Heart left ventricle (tissue), 13 donors: ENCODE results near the gene SPATA31C2.

Experiments
- CTCF ChIP-seq, 12 donors: fragments of 200-600 bp; sonication (generic) in 4 of 12; IDR thresholded peaks; one replicate each; pipeline versions ENCODE4 v1.5.0 to v1.8.0; 2018 to 2022; ENCODE audit warnings: antibody characterized with exemption in 12 of 12, mild to moderate bottlenecking in 5 of 12
- POLR2A ChIP-seq, 2 donors: fragments of 450-650 bp; IDR thresholded peaks; one replicate each; pipeline ENCODE4 v1.6.1; 2017; ENCODE audit warnings: antibody characterized with exemption in 2 of 2, mild to moderate bottlenecking in 2 of 2, moderate library complexity in 2 of 2
- donor health status: ischemic (EF 13 %, LVEDD 7.1; RV severe dilation, severe dysfunction).
- donor health status: DM: no; HTN: yes; CAD: no.
- donor health status: DM: no; HTN: no; CAD: no.
- donor health status: ischemic (EF 25% LVEDD 6.9; RV normal size, moderate dysfunction).
- donor health status: ischemic (EF 25% LVEDD 5.7; RV mildly dilated, moderate dysfunction).
- donor health status: ischemic (EF 35%, LVEDD 5.7; RV mildly dilated, moderate dysfunction).
- donor health status: nonischemic (EF 11% LVEDD 7.7; RV severe dilation, severe dysfunction).
- donor health status: DM: yes; HTN: yes; CAD: no.
- donor health status: PGD.
- donor health status: ischemic (EF 29% LVEDD 5.4; RV normal size, mild dysfunction).
- donor health status: nonischemic (EF 23%, LVEDD 6.1; RV moderate dilation, normal function).

- no peak for TF ChIP-seq CTCF (IDR thresholded peaks at IDR 0.05)
- TF ChIP-seq POLR2A (IDR thresholded peaks at IDR 0.05): no peak
Measured at GRCh38 chr9:88186495-88187110, 48.3 kb upstream of the SPATA31C2 start.
